Osteocyte (in vitro differentiated cells): Measurements from ENCODE around the gene ZBTB22. TPM values are rescaled to one million over a fixed set of nuclear protein-coding genes. Genes with fewer than 3 reads are reported as not detected.
"Not testable (repeated sequence)": the region's sequence is repeated elsewhere in the genome, so short reads cannot be mapped to it uniquely, and the experiment has no call there.

ENCODE experiments used
- DNase-seq: peaks from one replicate; pipeline ENCODE4 v3.0.0; 2021; ENCODE audit warnings: mixed read lengths; ENCODE audit not compliant: unreplicated experiment; ENCODE audit errors: extremely low spot score
- H3K27ac Mint-ChIP-seq: one replicate; pipeline ENCODE4 v1.8.0; 2021; ENCODE audit warnings: mild to moderate bottlenecking, mixed read lengths; ENCODE audit not compliant: unreplicated experiment
- H3K27me3 Mint-ChIP-seq: one replicate; pipeline ENCODE4 v1.8.0; 2021; ENCODE audit warnings: mixed read lengths; ENCODE audit not compliant: unreplicated experiment
- H3K36me3 Mint-ChIP-seq: one replicate; pipeline ENCODE4 v1.8.0; 2021; ENCODE audit warnings: mixed read lengths; ENCODE audit not compliant: unreplicated experiment
- H3K4me1 Mint-ChIP-seq: one replicate; pipeline ENCODE4 v1.8.0; 2021; ENCODE audit warnings: mixed read lengths; ENCODE audit not compliant: unreplicated experiment
- H3K4me3 Mint-ChIP-seq: one replicate; pipeline ENCODE4 v1.8.0; 2021; ENCODE audit warnings: mild to moderate bottlenecking, moderate library complexity, mixed read lengths; ENCODE audit not compliant: unreplicated experiment
- H3K9me3 Mint-ChIP-seq: one replicate; pipeline ENCODE4 v1.8.0; 2021; ENCODE audit warnings: mixed read lengths; ENCODE audit not compliant: unreplicated experiment
- total RNA-seq: library from RNA; stranded (reverse); gene quantifications from 2 replicates; pipeline ENCODE4 v1.2.1, GENCODE V29; 2021
- TF ChIP-seq, protein P1 (sequence below): fragments of 200-600 bp; sonication (generic); IDR thresholded peaks from 2 replicates; pipeline ENCODE4 v1.5.0; 2021; ENCODE audit warnings: antibody characterized with exemption, mild to moderate bottlenecking, moderate library complexity

Gene ZBTB22
- total RNA-seq, 1 donor from 2014 or later, result 29.3 TPM

DNA sequence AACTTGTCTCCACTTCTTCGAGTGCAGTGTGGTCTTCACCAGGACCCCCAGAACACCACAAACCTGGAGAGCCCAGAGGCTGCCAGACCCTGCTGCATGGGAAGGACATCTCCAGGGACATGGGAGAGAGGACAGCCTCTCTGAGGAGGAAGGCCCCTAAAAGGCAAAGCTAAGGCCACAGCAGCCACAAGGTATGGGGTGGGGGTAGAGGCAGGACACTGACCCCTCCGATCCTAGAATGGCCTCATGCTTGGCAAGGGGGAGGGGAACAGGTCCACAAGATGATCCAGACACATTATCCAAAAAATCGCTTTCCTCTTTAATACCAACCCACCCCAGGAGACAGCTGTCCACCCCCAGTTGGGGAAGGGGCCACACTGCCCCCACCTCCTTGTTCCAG, 38.7 kb downstream of the ZBTB22 start:
- DNase-seq, result no peak
- Mint-ChIP-seq H3K9me3 (no peaks in the 10 kb centered on the region), H3K4me3 (no peak overlapping the region), H3K36me3 (peaks cover 21% of the 10 kb centered on the region), H3K27me3 (no peaks in the 10 kb centered on the region), H3K4me1 (peaks cover 38% of the 10 kb centered on the region), H3K27ac (no peak overlapping the region)
- TF ChIP-seq, protein P1, sequence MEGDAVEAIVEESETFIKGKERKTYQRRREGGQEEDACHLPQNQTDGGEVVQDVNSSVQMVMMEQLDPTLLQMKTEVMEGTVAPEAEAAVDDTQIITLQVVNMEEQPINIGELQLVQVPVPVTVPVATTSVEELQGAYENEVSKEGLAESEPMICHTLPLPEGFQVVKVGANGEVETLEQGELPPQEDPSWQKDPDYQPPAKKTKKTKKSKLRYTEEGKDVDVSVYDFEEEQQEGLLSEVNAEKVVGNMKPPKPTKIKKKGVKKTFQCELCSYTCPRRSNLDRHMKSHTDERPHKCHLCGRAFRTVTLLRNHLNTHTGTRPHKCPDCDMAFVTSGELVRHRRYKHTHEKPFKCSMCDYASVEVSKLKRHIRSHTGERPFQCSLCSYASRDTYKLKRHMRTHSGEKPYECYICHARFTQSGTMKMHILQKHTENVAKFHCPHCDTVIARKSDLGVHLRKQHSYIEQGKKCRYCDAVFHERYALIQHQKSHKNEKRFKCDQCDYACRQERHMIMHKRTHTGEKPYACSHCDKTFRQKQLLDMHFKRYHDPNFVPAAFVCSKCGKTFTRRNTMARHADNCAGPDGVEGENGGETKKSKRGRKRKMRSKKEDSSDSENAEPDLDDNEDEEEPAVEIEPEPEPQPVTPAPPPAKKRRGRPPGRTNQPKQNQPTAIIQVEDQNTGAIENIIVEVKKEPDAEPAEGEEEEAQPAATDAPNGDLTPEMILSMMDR, result no peak

DNA sequence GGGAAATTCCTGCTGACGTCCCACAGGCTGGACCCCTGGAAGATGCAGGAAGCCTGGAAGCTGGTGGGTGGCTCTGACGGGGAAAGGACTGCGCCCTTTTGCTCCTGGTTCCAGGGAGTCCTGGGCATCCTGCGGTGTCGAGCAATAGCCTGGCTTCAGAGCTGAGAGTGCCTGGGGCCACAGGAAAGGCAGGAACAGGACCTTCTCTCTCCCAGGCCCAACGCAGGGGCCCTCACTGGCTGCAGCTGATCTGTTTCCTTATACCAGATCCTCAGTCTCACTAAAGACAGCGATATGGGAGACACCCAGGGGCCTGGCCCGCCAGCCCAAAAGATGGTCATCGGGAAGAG, 39.2 kb downstream of the ZBTB22 start:
- H3K4me3 Mint-ChIP-seq, result no peak overlapping the region
- peaks cover 42% of the 10 kb centered on the region for H3K4me1 Mint-ChIP-seq
- H3K27me3 Mint-ChIP-seq, result no peaks in the 10 kb centered on the region
- no peaks in the 10 kb centered on the region for H3K9me3 Mint-ChIP-seq
- H3K36me3 Mint-ChIP-seq, result peaks cover 24% of the 10 kb centered on the region
- DNase-seq, result no peak
- TF ChIP-seq, protein P1, result no peak
- peak overlapping the region; percentile 27 for H3K27ac Mint-ChIP-seq

DNA sequence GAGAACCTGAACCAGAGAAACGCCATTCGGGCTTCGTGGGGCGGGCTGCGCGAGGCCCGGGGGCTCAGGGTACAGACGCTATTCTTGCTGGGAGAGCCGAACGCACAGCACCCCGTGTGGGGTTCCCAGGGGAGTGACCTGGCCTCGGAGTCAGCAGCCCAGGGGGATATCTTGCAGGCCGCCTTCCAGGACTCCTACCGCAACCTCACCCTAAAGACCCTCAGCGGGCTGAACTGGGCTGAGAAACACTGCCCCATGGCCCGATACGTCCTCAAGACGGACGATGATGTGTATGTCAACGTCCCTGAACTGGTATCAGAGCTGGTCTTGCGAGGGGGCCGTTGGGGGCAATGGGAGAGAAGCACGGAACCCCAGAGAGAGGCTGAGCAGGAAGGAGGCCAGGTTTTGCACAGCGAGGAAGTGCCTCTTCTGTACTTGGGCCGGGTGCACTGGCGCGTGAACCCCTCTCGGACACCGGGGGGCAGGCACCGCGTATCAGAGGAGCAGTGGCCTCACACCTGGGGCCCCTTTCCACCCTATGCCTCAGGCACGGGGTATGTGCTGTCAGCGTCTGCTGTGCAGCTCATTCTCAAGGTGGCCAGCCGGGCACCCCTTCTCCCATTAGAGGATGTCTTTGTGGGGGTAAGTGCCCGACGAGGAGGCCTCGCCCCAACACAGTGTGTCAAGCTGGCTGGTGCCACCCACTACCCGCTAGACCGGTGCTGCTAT, 39.7 kb downstream of the ZBTB22 start:
- Mint-ChIP-seq H3K4me1 (peaks cover 48% of the 10 kb centered on the region), H3K36me3 (peaks cover 24% of the 10 kb centered on the region), H3K27me3 (no peaks in the 10 kb centered on the region), H3K4me3 (peak overlapping the region; percentile 84), H3K9me3 (no peaks in the 10 kb centered on the region), H3K27ac (peak overlapping the region; percentile 94)
- TF ChIP-seq, protein P1, result no peak
- no peak for DNase-seq

DNA sequence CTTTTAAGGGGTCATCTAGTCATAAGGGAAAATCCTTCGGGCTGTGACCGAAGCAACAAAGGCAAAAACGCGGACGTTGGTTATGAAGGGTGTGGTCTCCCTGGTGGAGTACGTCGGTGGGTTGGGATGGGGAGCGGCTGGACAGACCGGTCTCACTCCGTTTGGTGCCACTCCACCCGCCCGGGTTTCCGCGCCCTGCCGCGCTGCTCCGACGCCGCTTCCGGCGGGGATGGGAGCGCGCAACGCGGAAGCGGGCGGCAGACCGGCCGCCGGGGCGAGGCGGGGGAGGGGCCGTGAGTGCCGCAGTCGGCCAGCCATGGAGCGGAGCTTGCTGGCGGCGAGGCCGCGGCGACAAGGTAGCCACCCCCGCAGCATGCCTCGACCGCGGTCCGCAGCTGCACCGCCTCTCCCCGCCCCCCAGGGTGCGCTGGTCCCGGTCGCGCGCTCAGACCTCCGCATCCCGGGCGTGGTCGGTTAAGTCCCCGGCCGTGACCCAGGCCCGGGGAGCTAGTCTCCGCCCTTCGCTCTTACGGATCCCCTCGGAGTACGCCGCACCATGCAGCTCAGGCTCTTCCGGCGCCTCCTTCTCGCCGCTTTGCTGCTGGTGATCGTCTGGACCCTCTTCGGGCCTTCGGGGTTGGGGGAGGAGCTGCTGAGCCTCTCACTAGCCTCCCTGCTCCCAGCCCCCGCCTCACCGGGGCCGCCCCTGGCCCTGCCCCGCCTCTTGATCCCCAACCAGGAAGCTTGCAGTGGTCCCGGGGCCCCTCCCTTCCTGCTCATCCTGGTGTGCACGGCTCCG, 40.5 kb downstream of the ZBTB22 start, which contains the start of gene B3GALT4:
Gene B3GALT4 (plus strand): TSS at position 260 of the 799 bp plus-strand sequence. CDS start 297 bp downstream, at position 557.
- Mint-ChIP-seq H3K36me3 (peaks cover 30% of the 10 kb centered on the region), H3K4me3 (peak within 1 kb of the TSS; percentile 84), H3K27me3 (no peaks in the 10 kb centered on the region), H3K9me3 (no peaks in the 10 kb centered on the region), H3K4me1 (peaks cover 55% of the 10 kb centered on the region), H3K27ac (peak within 1 kb of the TSS; percentile 94)
- TF ChIP-seq, protein P1, result peak; percentile 62
- no peak for DNase-seq

DNA sequence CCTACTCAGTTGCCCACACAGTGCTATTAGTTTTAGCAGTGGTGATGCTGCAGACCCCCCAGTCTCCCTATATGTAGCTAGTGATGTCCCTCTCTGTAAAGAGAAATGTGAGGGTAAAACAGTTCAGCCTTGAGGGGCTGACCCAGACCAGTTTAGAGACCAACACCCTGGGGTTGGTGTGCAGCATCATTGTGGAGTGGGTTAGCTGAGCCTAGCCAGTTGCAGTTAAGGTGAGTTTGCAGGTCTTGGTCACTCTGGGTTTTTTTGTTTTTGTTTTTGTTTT, 41.0 kb downstream of the ZBTB22 start:
- peak overlapping the region; percentile 79 for H3K4me3 Mint-ChIP-seq
- H3K36me3 Mint-ChIP-seq, result peaks cover 28% of the 10 kb centered on the region
- TF ChIP-seq, protein P1, result no peak
- H3K4me1 Mint-ChIP-seq, result peaks cover 59% of the 10 kb centered on the region
- peak overlapping the region; percentile 85 for H3K27ac Mint-ChIP-seq
- no peak for DNase-seq
- H3K9me3 Mint-ChIP-seq, result no peaks in the 10 kb centered on the region
- no peaks in the 10 kb centered on the region for H3K27me3 Mint-ChIP-seq

DNA sequence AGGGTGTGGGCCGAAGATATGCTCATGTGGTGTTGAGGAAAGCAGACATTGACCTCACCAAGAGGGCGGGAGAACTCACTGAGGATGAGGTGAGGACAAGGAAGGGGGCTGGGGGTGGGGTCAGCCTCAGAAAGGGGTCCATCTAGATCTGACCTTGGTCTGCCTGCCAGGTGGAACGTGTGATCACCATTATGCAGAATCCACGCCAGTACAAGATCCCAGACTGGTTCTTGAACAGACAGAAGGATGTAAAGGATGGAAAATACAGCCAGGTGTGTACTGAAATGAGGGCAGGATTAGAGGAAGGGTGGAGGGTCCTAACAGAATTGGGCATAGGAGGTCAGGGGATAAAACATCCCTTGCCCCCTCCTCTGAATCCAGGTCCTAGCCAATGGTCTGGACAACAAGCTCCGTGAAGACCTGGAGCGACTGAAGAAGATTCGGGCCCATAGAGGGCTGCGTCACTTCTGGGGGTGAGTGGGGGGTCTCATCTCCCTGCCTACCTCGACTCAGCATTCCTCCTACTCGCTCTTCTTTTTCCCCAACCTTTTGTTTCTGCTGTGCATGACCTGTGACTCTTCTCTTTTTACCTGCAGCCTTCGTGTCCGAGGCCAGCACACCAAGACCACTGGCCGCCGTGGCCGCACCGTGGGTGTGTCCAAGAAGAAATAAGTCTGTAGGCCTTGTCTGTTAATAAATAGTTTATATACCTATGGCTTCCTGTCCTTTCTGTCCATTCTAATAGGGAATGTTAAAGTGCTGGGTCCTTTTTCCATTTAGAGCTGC, 41.6 kb downstream of the ZBTB22 start:
- Mint-ChIP-seq H3K4me3 (peak overlapping the region; percentile 79), H3K36me3 (peaks cover 28% of the 10 kb centered on the region), H3K4me1 (peaks cover 63% of the 10 kb centered on the region), H3K27ac (peak overlapping the region; percentile 85)
- H3K9me3 Mint-ChIP-seq, DNase-seq, H3K27me3 Mint-ChIP-seq: not testable (repeated sequence)
